ENCODE results near the gene AMMECR1.
A peak's percentile ranks its signal among the peaks of the same experiment; 100 is the strongest.

The AMMECR1 gene

GRCh38 chrX:110310896-110311295, 7.0 kb downstream of the AMMECR1 start:
- peak; percentile 90 to 94 for ATAC-seq

DNA sequence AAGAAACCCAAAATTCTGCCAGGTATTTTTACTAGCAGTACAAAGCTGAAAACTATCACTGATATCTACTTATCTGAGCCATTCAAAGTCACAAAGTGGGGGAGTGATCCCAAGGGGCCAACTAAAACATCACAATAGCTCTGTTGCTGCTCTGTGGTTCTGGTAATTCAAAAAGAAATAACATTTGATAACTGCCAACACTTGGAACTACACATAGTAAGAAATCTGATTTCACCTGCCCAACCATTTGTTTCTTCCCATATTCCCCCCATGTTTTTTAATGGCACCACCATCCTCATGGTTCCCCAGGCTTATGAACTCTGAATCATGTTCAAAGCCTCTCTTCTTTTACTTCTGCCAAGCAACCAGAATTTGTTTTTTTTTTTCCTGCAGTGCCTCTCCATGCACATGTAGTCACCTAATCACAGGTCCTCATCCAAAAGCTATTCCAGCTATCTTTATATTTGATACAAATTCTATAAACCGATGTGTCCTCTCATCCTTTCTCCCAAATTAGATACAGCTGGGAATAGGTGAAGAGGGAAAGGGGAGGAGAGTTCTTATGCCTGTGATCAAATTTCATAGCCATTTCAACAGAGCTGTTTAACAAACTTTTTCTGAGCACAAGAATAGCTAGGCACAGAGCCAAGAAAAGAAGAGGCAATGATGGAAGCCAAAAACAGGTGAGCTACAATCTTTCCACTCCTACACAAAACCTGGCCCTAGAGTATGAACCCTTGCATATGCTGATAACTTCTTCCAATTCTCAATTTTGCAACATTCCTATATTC, 7.7 kb downstream of the AMMECR1 start:
- ATAC-seq, result no peak

DNA sequence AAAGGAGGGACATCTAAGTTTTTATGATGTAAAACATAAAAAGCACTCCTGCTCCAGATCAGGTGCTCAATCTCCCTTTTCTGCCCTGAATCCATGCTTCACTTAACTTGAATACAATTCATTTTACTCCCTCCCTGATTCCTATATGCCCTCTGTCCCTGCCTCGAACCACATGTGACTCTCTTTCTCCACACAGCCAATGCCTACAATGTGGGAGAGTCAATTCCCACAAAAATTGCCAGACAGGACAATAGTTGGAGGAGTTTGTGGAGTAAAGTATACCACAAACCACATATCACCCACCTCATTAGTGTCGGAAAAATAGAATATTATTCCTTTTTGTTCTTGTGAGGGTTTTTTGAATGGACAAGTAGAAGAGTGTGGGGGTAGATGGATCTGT, 9.7 kb downstream of the AMMECR1 start:
- ATAC-seq, result no peak

GRCh38 chrX:110304884-110305283, 13.0 kb downstream of the AMMECR1 start:
- peak; percentile 86 to 87 for ATAC-seq

- peak; percentile 50 to 62 for ATAC-seq
Measured at GRCh38 chrX:110304371-110304770, 13.5 kb downstream of the AMMECR1 start.

- ATAC-seq, result peak; percentile 25 to 26
Measured at GRCh38 chrX:110302975-110303374, 14.9 kb downstream of the AMMECR1 start.

- ATAC-seq, result no peak
Measured at GRCh38 chrX:110301194-110301593, 16.7 kb downstream of the AMMECR1 start.

DNA sequence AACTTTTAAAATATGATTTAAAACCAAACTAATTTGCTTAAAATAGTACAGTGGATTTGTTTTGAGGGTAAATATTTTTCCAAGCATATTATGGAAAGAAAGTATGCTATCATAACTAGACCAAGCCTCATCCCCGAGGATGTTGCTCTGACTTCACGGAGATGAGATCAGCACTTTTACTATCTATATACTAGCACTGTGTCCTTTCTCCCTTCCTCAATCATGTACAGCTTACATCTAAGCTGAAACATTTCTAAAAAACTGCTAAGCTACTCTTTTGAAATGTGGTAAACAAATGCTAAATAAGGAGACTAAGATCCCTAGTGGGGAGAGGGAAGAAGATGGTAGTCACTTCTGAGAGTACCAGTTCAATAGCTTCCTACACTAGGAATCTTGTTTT, 23.8 kb downstream of the AMMECR1 start:
- ATAC-seq, result no peak

GRCh38 chrX:110293658-110294057, 24.2 kb downstream of the AMMECR1 start:
- ATAC-seq, result peak; percentile 94 to 96

DNA sequence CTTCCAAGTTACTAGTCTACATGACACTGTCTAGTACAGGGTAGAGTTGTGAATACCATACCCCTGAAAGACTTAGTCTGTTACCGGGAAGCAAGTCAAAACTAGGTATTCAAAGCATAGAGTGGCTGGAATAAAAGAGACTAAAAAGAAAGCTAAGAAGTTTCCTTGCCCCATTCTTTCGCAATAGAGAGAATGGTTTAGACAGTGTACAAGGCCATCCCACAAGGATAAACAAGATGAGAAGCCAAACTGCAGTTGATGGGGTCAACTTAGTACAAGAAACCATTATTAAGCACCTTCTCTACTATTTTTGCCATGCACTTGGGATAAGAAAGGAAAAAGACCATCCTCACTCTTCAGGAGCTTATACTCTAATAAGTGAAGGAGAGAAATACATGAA, 30.3 kb downstream of the AMMECR1 start:
- no peak for ATAC-seq

DNA sequence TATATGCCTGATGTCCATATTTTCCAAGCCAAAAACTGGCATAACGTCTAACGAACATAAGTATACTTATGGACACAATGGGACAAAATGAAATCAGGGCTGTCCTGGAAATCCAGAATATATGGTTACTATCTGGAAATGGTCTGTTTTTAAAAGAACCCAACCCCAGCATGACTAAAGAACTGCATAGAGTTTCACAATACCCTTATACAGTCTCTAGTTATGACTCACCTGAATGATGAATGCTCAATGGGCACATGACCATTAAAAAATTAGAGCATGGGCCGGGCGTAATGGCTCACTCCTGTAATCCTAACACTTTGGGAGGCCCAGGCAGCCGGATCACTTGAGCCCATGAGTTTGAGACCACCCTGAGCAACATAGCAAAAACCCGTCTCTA, 31.8 kb downstream of the AMMECR1 start:
- ATAC-seq, result peak; percentile 79 to 84

DNA sequence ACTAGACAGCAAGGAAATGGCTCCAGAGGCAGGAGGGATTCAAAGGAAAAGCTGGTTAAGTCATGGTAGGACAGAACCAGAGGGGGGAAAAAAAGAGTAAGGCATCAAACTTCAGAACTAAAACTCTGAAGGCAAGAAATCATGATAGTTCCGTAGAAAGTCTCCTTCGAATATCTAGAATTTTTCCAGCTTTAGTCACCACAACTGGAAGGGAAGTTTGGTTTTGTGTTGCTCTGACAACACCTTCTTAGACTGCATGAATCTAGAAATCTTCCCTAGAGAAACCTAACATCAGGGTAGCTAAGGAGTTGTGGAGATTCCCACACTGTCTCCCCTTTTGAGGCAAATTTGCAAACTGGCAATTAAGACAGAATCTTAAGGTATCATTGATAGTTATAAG, 33.7 kb downstream of the AMMECR1 start:
- ATAC-seq, result no peak

- ATAC-seq, result no peak
Measured at GRCh38 chrX:110282922-110283321, 35.0 kb downstream of the AMMECR1 start.

GRCh38 chrX:110281377-110281776, 36.5 kb downstream of the AMMECR1 start:
- ATAC-seq, result no peak

- ATAC-seq, result no peak
Measured at GRCh38 chrX:110280954-110281353, 36.9 kb downstream of the AMMECR1 start.

GRCh38 chrX:110277609-110278008, 40.3 kb downstream of the AMMECR1 start:
- peak; percentile 83 to 91 for ATAC-seq

DNA sequence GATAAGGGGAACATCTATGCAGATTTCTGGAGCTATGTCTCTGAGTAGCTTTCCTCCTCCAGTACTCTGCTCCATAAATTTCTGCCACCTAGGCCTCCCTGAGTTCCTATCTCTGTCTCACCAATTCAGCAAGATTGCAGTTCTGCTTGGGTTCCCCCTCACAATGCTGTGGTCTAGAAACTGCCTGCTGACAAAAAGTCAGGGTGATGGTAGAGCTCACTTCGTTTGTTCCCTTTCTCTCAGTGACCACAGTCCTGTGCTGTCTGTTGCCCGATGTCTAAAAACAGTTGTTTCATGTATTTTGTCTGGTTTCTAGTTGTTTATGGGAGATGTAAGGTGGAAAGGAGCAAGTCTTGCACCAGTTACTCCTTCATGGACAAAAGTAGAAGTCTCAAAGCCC, 41.1 kb downstream of the AMMECR1 start:
- ATAC-seq, result peak in 1 of 2 donors; percentile 16

GRCh38 chrX:110268886-110269285, 49.0 kb downstream of the AMMECR1 start:
- no peak for ATAC-seq

GRCh38 chrX:110268395-110268794, 49.5 kb downstream of the AMMECR1 start:
- no peak for ATAC-seq

DNA sequence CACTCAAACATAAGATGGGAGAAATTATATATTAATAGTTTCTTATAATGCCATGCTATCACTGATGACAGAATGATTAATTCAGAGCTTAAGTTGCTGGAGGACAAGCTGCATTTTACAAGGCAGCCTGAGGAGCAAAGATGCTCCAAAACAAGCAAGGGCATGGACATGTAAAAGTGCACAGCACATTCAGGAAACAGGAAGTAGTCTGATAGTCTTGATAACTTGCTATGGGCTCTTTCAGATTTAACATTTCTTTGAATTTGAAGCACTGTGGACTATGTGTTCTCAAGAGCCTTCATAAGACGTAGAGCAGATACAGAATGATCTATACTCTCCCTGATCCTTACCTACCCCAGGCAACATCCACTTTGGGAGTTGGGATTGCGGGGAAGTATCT, 50.0 kb downstream of the AMMECR1 start:
- ATAC-seq, result no peak

GRCh38 chrX:110265661-110266060, 52.2 kb downstream of the AMMECR1 start:
- ATAC-seq, result peak in 1 of 2 donors; percentile 58

DNA sequence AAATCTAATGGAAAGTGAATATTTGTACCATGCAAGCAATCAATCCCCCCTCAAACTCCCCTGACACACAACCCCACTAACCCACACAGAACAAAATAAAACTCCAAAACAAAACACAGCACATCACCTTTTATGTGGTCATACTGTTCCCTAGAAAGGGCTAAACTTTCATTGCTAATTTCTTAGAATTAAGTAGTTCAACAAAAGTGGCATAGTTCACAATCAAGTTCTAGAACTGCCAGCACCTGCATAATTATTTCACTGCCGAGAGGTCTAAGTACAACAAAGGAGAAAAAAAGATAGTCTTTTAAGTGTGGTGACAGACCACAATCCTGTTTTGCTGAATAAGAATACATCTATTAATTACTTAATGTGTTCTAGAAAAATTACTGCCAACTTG, 58.8 kb downstream of the AMMECR1 start:
- ATAC-seq, result peak; percentile 28 to 33

- no peak for ATAC-seq
Measured at GRCh38 chrX:110258552-110258951, 59.3 kb downstream of the AMMECR1 start.

DNA sequence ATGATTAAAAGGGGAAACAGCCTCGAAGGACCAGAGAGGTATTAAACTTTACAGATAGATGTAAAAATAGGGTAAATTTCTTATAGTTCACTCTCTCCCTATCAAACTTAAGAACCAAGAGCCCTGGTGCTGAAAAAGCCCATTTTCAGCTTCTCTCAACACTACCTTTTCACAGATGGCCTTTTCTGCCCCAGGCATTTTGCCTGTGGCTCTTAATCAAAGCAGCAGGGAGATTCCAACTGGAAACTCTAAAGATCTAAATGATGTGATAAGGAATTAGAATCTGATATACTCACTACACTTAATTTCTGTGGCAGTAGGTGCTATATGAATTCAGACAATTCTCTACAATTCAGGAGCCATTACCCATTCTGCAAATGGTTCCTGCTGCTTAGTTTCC, 60.0 kb downstream of the AMMECR1 start:
- no peak for ATAC-seq

GRCh38 chrX:110252711-110253110, 65.2 kb downstream of the AMMECR1 start:
- no peak for ATAC-seq
